Smooth muscle cell of the pulmonary artery (primary cell): Measurements from ENCODE around the gene NFYB. TPM values are rescaled to one million over a fixed set of nuclear protein-coding genes. Genes with fewer than 3 reads are reported as not detected.

Experiments used
- total RNA-seq: library from RNA; depleted of rRNA; stranded (reverse); fragments of >200 nt; gene quantifications from 2 replicates; pipeline ENCODE4 v1.2.3, GENCODE V29; 2014

The NFYB gene
- total RNA-seq, result 20.3 and 26.7 TPM in 2 replicates

DNA sequence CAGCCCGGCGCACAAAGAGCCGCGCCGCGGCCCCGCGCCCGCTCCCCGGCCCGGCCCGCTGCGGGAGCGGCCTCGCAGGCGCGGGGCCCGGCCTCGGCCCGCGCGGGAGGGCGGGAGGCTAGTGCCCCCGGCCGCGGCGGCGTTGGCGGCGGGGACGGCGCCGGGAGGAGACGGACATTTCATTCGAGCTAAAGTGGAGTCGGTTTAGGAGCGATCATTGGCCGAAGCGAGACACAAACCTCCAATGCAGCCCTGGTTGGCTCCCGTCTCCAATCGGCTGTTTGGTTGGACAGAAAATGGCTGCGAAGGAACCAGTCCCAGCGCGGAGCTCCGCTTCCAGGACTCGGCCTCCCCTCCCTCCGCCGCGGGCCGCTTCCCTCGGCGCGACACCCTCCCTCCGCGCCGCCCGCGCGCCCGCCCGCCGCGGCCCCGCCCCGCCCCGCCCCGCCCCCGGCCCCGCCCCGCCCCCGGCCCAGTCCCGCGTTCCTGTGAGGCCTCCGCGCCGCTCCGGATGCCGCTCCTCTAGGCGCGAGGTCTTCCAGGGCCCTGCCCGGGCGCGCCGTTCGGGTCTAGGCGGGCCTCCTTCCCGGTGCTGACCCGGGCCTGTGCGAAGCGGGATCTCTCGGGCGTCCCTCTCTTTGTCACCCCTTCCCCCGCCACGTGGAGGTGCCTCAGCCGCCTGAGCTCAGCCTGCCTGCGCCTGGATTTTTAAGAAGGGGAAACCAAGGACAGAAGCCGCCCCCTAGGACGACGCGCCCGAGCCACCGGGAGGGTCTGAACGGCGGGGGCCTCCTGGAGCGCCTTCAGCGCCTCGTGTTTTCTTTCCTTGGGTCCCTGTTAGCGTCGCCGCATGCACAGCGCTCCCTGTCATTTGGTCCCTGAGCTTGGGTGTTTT, at the start of gene NFYB:
NFYB (minus strand) TSS at position 309 of the 895 bp plus-strand sequence. CDS start 2,757 bp downstream, outside the sequence.

Other genes starting within 250 kb of the NFYB start
- gene HSP90B1, start 207.8 kb downstream of the NFYB start, total RNA-seq, result 1,383 and 1,830 TPM in 2 replicates
- 20.0 and 20.9 TPM in 2 replicates for gene TDG, start 172.3 kb downstream of the NFYB start, total RNA-seq
- gene GLT8D2, start 88.0 kb downstream of the NFYB start, total RNA-seq, result 41.9 and 43.5 TPM in 2 replicates
- gene HCFC2, start 73.7 kb downstream of the NFYB start, total RNA-seq, result 22.8 and 30.8 TPM in 2 replicates
- gene TXNRD1, start 77.6 kb upstream of the NFYB start, total RNA-seq, result 671 and 1,049 TPM in 2 replicates
- 8.9 and 14.2 TPM in 2 replicates for gene EID3, start 165.5 kb upstream of the NFYB start, total RNA-seq